Measurements from ENCODE around the gene UBE3B. TPM values are rescaled to one million over a fixed set of nuclear protein-coding genes. Genes with fewer than 3 reads are reported as not detected.

Gene UBE3B
- polyA plus RNA-seq, 3 donors, result 14.4 to 25.9 (median 18.2) TPM

GRCh38 chr12:109492371-109492770, 14.9 kb downstream of the UBE3B start:
- Histone ChIP-seq H3K4me3 (replicated peaks in 1 of 3; ENCODE audit: low read depth in 2 of 3, low read length in 3 of 3) (no peak overlapping the region), H4K20me1 (ENCODE audit: insufficient read depth, low read length) (no peaks in the 10 kb centered on the region), H2AFZ (ENCODE audit: insufficient read depth, low read depth, low read length, poor library complexity, severe bottlenecking) (no peak overlapping the region), H3K9me3 (replicated peaks in 1 of 2; ENCODE audit: control insufficient read depth in 1 of 2, insufficient read depth in 1 of 2, low read length in 2 of 2) (no peaks in the 10 kb centered on the region), H3K27ac (ENCODE audit: low read depth in 1 of 2, low read length in 2 of 2) (no peak overlapping the region), H3K4me2 (replicated peaks; ENCODE audit: extremely low read depth, low read length, poor library complexity, severe bottlenecking) (no peak overlapping the region), H3K27me3 (ENCODE audit: control insufficient read depth in 2 of 2, insufficient read depth in 2 of 2, low read length in 2 of 2) (no peaks in the 10 kb centered on the region), H3K4me1 (ENCODE audit: control insufficient read depth in 1 of 2, insufficient read depth in 2 of 2, low read length in 2 of 2) (no peaks in the 10 kb centered on the region), H3K36me3 (replicated peaks in 1 of 2; ENCODE audit: control insufficient read depth in 1 of 2, insufficient read depth in 2 of 2, low read length in 2 of 2) (peaks cover 62 to 94% of the 10 kb centered on the region in 2 donors), H3K79me2 (ENCODE audit: insufficient read depth, low read length) (no peaks in the 10 kb centered on the region), H3K9ac (ENCODE audit: insufficient read depth, low read length, poor library complexity, severe bottlenecking) (no peak overlapping the region)
- peaks cover 85 to 89% of the 10 kb centered on the region in 2 donors for H3K36me3 Mint-ChIP-seq
- no peak overlapping the region for H3K27ac Mint-ChIP-seq
- no peak for DNase-seq
- H3K9me3 Mint-ChIP-seq, result peaks cover 0 to 7% (median 2%) of the 10 kb centered on the region in 7 donors
- TF ChIP-seq, protein P1, sequence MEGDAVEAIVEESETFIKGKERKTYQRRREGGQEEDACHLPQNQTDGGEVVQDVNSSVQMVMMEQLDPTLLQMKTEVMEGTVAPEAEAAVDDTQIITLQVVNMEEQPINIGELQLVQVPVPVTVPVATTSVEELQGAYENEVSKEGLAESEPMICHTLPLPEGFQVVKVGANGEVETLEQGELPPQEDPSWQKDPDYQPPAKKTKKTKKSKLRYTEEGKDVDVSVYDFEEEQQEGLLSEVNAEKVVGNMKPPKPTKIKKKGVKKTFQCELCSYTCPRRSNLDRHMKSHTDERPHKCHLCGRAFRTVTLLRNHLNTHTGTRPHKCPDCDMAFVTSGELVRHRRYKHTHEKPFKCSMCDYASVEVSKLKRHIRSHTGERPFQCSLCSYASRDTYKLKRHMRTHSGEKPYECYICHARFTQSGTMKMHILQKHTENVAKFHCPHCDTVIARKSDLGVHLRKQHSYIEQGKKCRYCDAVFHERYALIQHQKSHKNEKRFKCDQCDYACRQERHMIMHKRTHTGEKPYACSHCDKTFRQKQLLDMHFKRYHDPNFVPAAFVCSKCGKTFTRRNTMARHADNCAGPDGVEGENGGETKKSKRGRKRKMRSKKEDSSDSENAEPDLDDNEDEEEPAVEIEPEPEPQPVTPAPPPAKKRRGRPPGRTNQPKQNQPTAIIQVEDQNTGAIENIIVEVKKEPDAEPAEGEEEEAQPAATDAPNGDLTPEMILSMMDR (IDR thresholded peaks at IDR 0.05), result no peak
- whole genome bisulfite sequencing (ENCODE audit: insufficient coverage), result 100% methylated on average over 1 of the region's 5 CpGs
- intact Hi-C loops (cut with micrococcal nuclease), result no loop called here
- no peaks in the 10 kb centered on the region for H3K27me3 Mint-ChIP-seq (ENCODE audit: low read depth in 3 of 3)
- H3K4me1 Mint-ChIP-seq, result no peaks in the 10 kb centered on the region
- no peak overlapping the region for H3K4me3 Mint-ChIP-seq

GRCh38 chr12:109493090-109493489, 15.7 kb downstream of the UBE3B start:
- DNase-seq, result no peak
- TF ChIP-seq, protein P1 (IDR thresholded peaks at IDR 0.05), result no peak
- H3K79me2 ChIP-seq (ENCODE audit: insufficient read depth, low read length), result no peaks in the 10 kb centered on the region
- intact Hi-C loops (cut with micrococcal nuclease), result no loop called here
- H3K36me3 ChIP-seq (replicated peaks in 1 of 2; ENCODE audit: control insufficient read depth in 1 of 2, insufficient read depth in 2 of 2, low read length in 2 of 2), result peaks cover 62 to 94% of the 10 kb centered on the region in 2 donors
- no peak overlapping the region for H2AFZ ChIP-seq (ENCODE audit: insufficient read depth, low read depth, low read length, poor library complexity, severe bottlenecking)
- Mint-ChIP-seq H3K36me3 (peaks cover 85 to 89% of the 10 kb centered on the region in 2 donors), H3K27ac (peak overlapping the region in 1 of 7 donors; percentile 21), H3K4me3 (no peak overlapping the region), H3K27me3 (ENCODE audit: low read depth in 3 of 3) (no peaks in the 10 kb centered on the region), H3K4me1 (no peaks in the 10 kb centered on the region), H3K9me3 (peaks cover 0 to 7% (median 2%) of the 10 kb centered on the region in 7 donors)
- H3K27me3 ChIP-seq (ENCODE audit: control insufficient read depth in 2 of 2, insufficient read depth in 2 of 2, low read length in 2 of 2), result no peaks in the 10 kb centered on the region
- H3K4me1 ChIP-seq (ENCODE audit: control insufficient read depth in 1 of 2, insufficient read depth in 2 of 2, low read length in 2 of 2), result no peaks in the 10 kb centered on the region
- no peak overlapping the region for H3K4me2 ChIP-seq (replicated peaks; ENCODE audit: extremely low read depth, low read length, poor library complexity, severe bottlenecking)
- H3K9me3 ChIP-seq (replicated peaks in 1 of 2; ENCODE audit: control insufficient read depth in 1 of 2, insufficient read depth in 1 of 2, low read length in 2 of 2), result no peaks in the 10 kb centered on the region
- H3K27ac ChIP-seq (ENCODE audit: low read depth in 1 of 2, low read length in 2 of 2), result no peak overlapping the region
- no peak overlapping the region for H3K4me3 ChIP-seq (replicated peaks in 1 of 3; ENCODE audit: low read depth in 2 of 3, low read length in 3 of 3)
- no peak overlapping the region for H3K9ac ChIP-seq (ENCODE audit: insufficient read depth, low read length, poor library complexity, severe bottlenecking)
- no peaks in the 10 kb centered on the region for H4K20me1 ChIP-seq (ENCODE audit: insufficient read depth, low read length)

Measured in CD14-positive monocyte (primary cell).